Neuronal stem cell (in vitro differentiated cells): ENCODE measurements around the gene AKT2.

Experiments used
- DNase-seq: peaks from one replicate; pipeline ENCODE4 v3.0.0-alpha.2; 2013; ENCODE audit warnings: low spot score
- H2AFZ ChIP-seq: one replicate; pipeline ENCODE4 v1.6.1; 2013; ENCODE audit warnings: mild to moderate bottlenecking, low read length, inconsistent platforms
- H2AK5ac ChIP-seq: 2 replicates; pipeline ENCODE4 v1.6.1; 2013; ENCODE audit warnings: low read depth, mild to moderate bottlenecking, inconsistent platforms, low read length, moderate library complexity, mixed read lengths
- H2BK120ac ChIP-seq: 2 replicates; pipeline ENCODE4 v1.6.1; 2013; ENCODE audit warnings: low read depth, mild to moderate bottlenecking, inconsistent platforms, low read length, moderate library complexity, mixed read lengths
- H2BK12ac ChIP-seq: one replicate; pipeline ENCODE4 v1.6.1; 2013; ENCODE audit warnings: low read length, inconsistent platforms
- H2BK15ac ChIP-seq: 2 replicates; pipeline ENCODE4 v1.6.1; 2013; ENCODE audit warnings: mild to moderate bottlenecking, low read length, inconsistent platforms, mixed read lengths
- H2BK5ac ChIP-seq: one replicate; pipeline ENCODE4 v1.6.1; 2013; ENCODE audit warnings: inconsistent platforms, mild to moderate bottlenecking, low read length, moderate library complexity
- H3K14ac ChIP-seq: one replicate; pipeline ENCODE4 v1.6.1; 2013; ENCODE audit warnings: low read length, inconsistent platforms
- H3K18ac ChIP-seq: 2 replicates; pipeline ENCODE4 v1.6.1; 2013; ENCODE audit warnings: low read length, inconsistent platforms
- H3K23ac ChIP-seq: 2 replicates; pipeline ENCODE4 v1.6.1; 2013; ENCODE audit warnings: low read depth, mild to moderate bottlenecking, mixed read lengths, low read length, inconsistent platforms; ENCODE audit not compliant: poor library complexity
- H3K27ac ChIP-seq: replicated peaks from 3 replicates; pipeline ENCODE4 v1.5.1; 2013; ENCODE audit warnings: low read length, inconsistent platforms
- H3K27me3 ChIP-seq, 3 experiments: 2 replicates each; pipeline ENCODE4 v1.6.1; 2013; ENCODE audit warnings: low read length in 3 of 3, mild to moderate bottlenecking in 2 of 3, inconsistent platforms in 1 of 3, low read depth in 1 of 3, mixed read lengths in 1 of 3, moderate library complexity in 1 of 3; ENCODE audit not compliant: control insufficient read depth in 3 of 3, insufficient read depth in 3 of 3
- H3K36me3 ChIP-seq, 2 donors: replicated peaks in 1 of 2; 2 replicates each; pipeline ENCODE4 v1.6.1; 2013; ENCODE audit warnings: low read length in 2 of 2; ENCODE audit not compliant: control insufficient read depth in 2 of 2, insufficient read depth in 2 of 2
- H3K4ac ChIP-seq: 2 replicates; pipeline ENCODE4 v1.6.1; 2013; ENCODE audit warnings: inconsistent platforms, mild to moderate bottlenecking, low read length, moderate library complexity
- H3K4me1 ChIP-seq, 2 donors: 1 replicate in 1 of 2; 2 replicates in 1 of 2; pipeline ENCODE4 v1.6.1; 2013; ENCODE audit warnings: low read length in 2 of 2, low read depth in 1 of 2; ENCODE audit not compliant: control insufficient read depth in 2 of 2, insufficient read depth in 1 of 2
- H3K4me2 ChIP-seq: one replicate; pipeline ENCODE4 v1.6.1; 2013; ENCODE audit warnings: mild to moderate bottlenecking, low read length, inconsistent platforms; ENCODE audit not compliant: insufficient read depth, poor library complexity, severe bottlenecking
- H3K4me3 ChIP-seq, 2 donors: 2 replicates each; pipeline ENCODE4 v1.5.1; 2013; ENCODE audit warnings: low read length in 2 of 2, mild to moderate bottlenecking in 2 of 2, inconsistent platforms in 1 of 2, moderate library complexity in 1 of 2
- H3K79me1 ChIP-seq: one replicate; pipeline ENCODE4 v1.6.1; 2013; ENCODE audit warnings: low read depth, mild to moderate bottlenecking, inconsistent platforms, low read length, moderate library complexity
- H3K9ac ChIP-seq: one replicate; pipeline ENCODE4 v1.6.1; 2013; ENCODE audit warnings: mild to moderate bottlenecking, low read depth, low read length, inconsistent platforms; ENCODE audit not compliant: poor library complexity
- H3K9me3 ChIP-seq, 2 donors: replicated peaks in 1 of 2; 2 replicates each; pipeline versions ENCODE3 to v1.6.1; 2013; ENCODE audit warnings: low read length in 2 of 2, mild to moderate bottlenecking in 2 of 2, inconsistent platforms in 1 of 2, low read depth in 1 of 2, mixed read lengths in 1 of 2, moderate library complexity in 1 of 2; ENCODE audit not compliant: control insufficient read depth in 2 of 2, insufficient read depth in 1 of 2
- H4K8ac ChIP-seq: one replicate; pipeline ENCODE4 v1.6.1; 2013; ENCODE audit warnings: low read depth, mild to moderate bottlenecking, inconsistent platforms, low read length, moderate library complexity
- H4K91ac ChIP-seq: one replicate; pipeline ENCODE4 v1.6.1; 2013; ENCODE audit warnings: low read length, low read depth, mild to moderate bottlenecking, inconsistent platforms; ENCODE audit not compliant: poor library complexity
- WGBS, 2 donors: extraction: QIAGEN DNeasy Blood & Tissue Kit; methylation state at CpG; one replicate each; pipeline ENCODE4 v1.1.7; 2013; ENCODE audit warnings: missing lambda C conversion rate in 2 of 2, mixed read lengths in 1 of 2; ENCODE audit not compliant: insufficient read length in 2 of 2, insufficient replicate concordance in 1 of 2; ENCODE audit errors: extremely low coverage in 2 of 2; 5-methylcytosine and 5-hydroxymethylcytosine counted together

AKT2 gene

GRCh38 chr19:40234429-40235237, 50.5 kb downstream of the AKT2 start:
- H2AK5ac ChIP-seq: no peak overlapping the region
- H3K14ac ChIP-seq: no peak overlapping the region
- H2AFZ ChIP-seq: no peak overlapping the region
- H2BK120ac ChIP-seq: no peak overlapping the region
- no peak overlapping the region for H3K4me3 ChIP-seq
- peak overlapping the region; percentile 66 for H2BK5ac ChIP-seq
- no peak overlapping the region for H3K23ac ChIP-seq
- no peak overlapping the region for H3K27ac ChIP-seq
- H3K9ac ChIP-seq: no peak overlapping the region
- no peaks in the 10 kb centered on the region for H3K27me3 ChIP-seq
- no CpG with 5 or more reads among the region's 22 CpGs for WGBS, 2 donors
- H3K4me1 ChIP-seq: peaks cover 15% of the 10 kb centered on the region in 2 donors
- H2BK15ac ChIP-seq: no peak overlapping the region
- no peak overlapping the region for H4K91ac ChIP-seq
- H3K4ac ChIP-seq: no peak overlapping the region
- peaks cover 0 to 2% of the 10 kb centered on the region in 2 donors for H3K9me3 ChIP-seq
- peaks cover 27 to 54% of the 10 kb centered on the region in 2 donors for H3K36me3 ChIP-seq
- H3K4me2 ChIP-seq: no peak overlapping the region
- H2BK12ac ChIP-seq: no peak overlapping the region
- no peaks in the 10 kb centered on the region for H3K79me1 ChIP-seq
- DNase-seq: no peak
- no peak overlapping the region for H3K18ac ChIP-seq
- no peak overlapping the region for H4K8ac ChIP-seq

GRCh38 chr19:40233811-40234389, 51.2 kb downstream of the AKT2 start:
- H4K8ac ChIP-seq: no peak overlapping the region
- WGBS, 2 donors: no CpG with 5 or more reads among the region's 20 CpGs
- peaks cover 23 to 47% of the 10 kb centered on the region in 2 donors for H3K36me3 ChIP-seq

GRCh38 chr19:40232949-40233810, 52.0 kb downstream of the AKT2 start:
- Histone ChIP-seq H3K79me1 (no peaks in the 10 kb centered on the region), H3K4ac (no peak overlapping the region), H4K91ac (no peak overlapping the region), H3K4me1 (peaks cover 15 to 17% of the 10 kb centered on the region in 2 donors), H2AK5ac (peak overlapping the region; percentile 68), H3K4me2 (no peak overlapping the region), H3K36me3 (peaks cover 21 to 40% of the 10 kb centered on the region in 2 donors), H3K18ac (peak overlapping the region; percentile 82), H2BK120ac (peak overlapping the region; percentile 31), H4K8ac (no peak overlapping the region), H2BK15ac (no peak overlapping the region), H3K14ac (no peak overlapping the region), H3K23ac (peak overlapping the region; percentile 55), H3K4me3 (no peak overlapping the region), H3K27ac (no peak overlapping the region), H2BK12ac (peak overlapping the region; percentile 53), H2BK5ac (peak overlapping the region; percentile 87), H3K27me3 (no peaks in the 10 kb centered on the region), H3K9me3 (peaks cover 0 to 2% of the 10 kb centered on the region in 2 donors), H2AFZ (no peak overlapping the region), H3K9ac (peak overlapping the region; percentile 30)
- no peak for DNase-seq
- WGBS, 2 donors: no CpG with 5 or more reads among the region's 25 CpGs

More at GRCh38 chr19:40233811-40234389, 51.2 kb downstream of the AKT2 start:
- no peak overlapping the region for H4K91ac ChIP-seq
- no peak overlapping the region for H3K27ac ChIP-seq
- H2BK120ac ChIP-seq: no peak overlapping the region
- no peak overlapping the region for H2AFZ ChIP-seq
- H2AK5ac ChIP-seq: no peak overlapping the region
- H3K23ac ChIP-seq: no peak overlapping the region
- no peak overlapping the region for H3K4me2 ChIP-seq
- H3K4ac ChIP-seq: no peak overlapping the region
- H3K18ac ChIP-seq: no peak overlapping the region
- H3K9me3 ChIP-seq: peaks cover 0 to 2% of the 10 kb centered on the region in 2 donors
- H3K14ac ChIP-seq: no peak overlapping the region
- H3K27me3 ChIP-seq: no peaks in the 10 kb centered on the region
- no peak for DNase-seq
- no peak overlapping the region for H3K9ac ChIP-seq
- H3K4me3 ChIP-seq: no peak overlapping the region
- peak overlapping the region; percentile 87 for H2BK5ac ChIP-seq
- H2BK12ac ChIP-seq: no peak overlapping the region
- H2BK15ac ChIP-seq: no peak overlapping the region
- H3K79me1 ChIP-seq: no peaks in the 10 kb centered on the region
- H3K4me1 ChIP-seq: peaks cover 15% of the 10 kb centered on the region in 2 donors
